ENCODE results near the gene MAPK13.
A peak's percentile ranks its signal among the peaks of the same experiment; 100 is the strongest.

MAPK13 gene

GRCh38 chr6:36120539-36120938 lies 9.8 kb upstream of the MAPK13 start:
- Histone ChIP-seq H3F3A (ENCODE audit: low read depth) (peaks cover 11% of the 10 kb centered on the region), H3K9me2 (replicated peaks; ENCODE audit: low read depth, low read length) (no peaks in the 10 kb centered on the region), H3K79me2 (ENCODE audit: insufficient read depth, low read length) (peaks cover 16% of the 10 kb centered on the region), H4K20me1 (ENCODE audit: insufficient read depth, low read length, poor library complexity, severe bottlenecking) (no peaks in the 10 kb centered on the region), H3K4me3 (ENCODE audit: low read length, poor library complexity, severe bottlenecking) (peak overlapping the region; percentile 60), H3K9me3 (ENCODE audit: insufficient read depth, low read depth, low read length) (no peaks in the 10 kb centered on the region), H3K9ac (ENCODE audit: low read depth, low read length, poor library complexity, severe bottlenecking) (peak overlapping the region; percentile 67), H3K4me2 (ENCODE audit: low read depth, low read length, poor library complexity, severe bottlenecking) (peak overlapping the region; percentile 85), H2AFZ (ENCODE audit: low read length) (no peak overlapping the region), H3K27me3 (ENCODE audit: insufficient read depth, low read length, poor library complexity, severe bottlenecking) (no peaks in the 10 kb centered on the region), H3K4me1 (ENCODE audit: insufficient read depth, low read length, poor library complexity, severe bottlenecking) (peaks cover 73% of the 10 kb centered on the region), H3K36me3 (ENCODE audit: insufficient read depth, low read length) (0 out of 2 replicates have a peak, but pooled peaks cover 4% of the 10 kb centered on the region)
- no peak for TF ChIP-seq EZH2phosphoT487 (IDR thresholded peaks at IDR 0.05; ENCODE audit: borderline replicate concordance)
- TF ChIP-seq CTCF (conservative IDR thresholded peaks at IDR 0.05; ENCODE audit: low read length): no peak

- peaks cover 13% of the 10 kb centered on the region for H3K79me2 ChIP-seq (ENCODE audit: insufficient read depth, low read length)
- H3K36me3 ChIP-seq (ENCODE audit: insufficient read depth, low read length): 0 out of 2 replicates have a peak, but pooled peaks cover 4% of the 10 kb centered on the region
- H3K9ac ChIP-seq (ENCODE audit: low read depth, low read length, poor library complexity, severe bottlenecking): peak overlapping the region; percentile 67
- TF ChIP-seq EZH2phosphoT487 (IDR thresholded peaks at IDR 0.05; ENCODE audit: borderline replicate concordance) (no peak), CTCF (conservative IDR thresholded peaks at IDR 0.05; ENCODE audit: low read length) (no peak)
- H3K9me3 ChIP-seq (ENCODE audit: insufficient read depth, low read depth, low read length): no peaks in the 10 kb centered on the region
- no peaks in the 10 kb centered on the region for H3K27me3 ChIP-seq (ENCODE audit: insufficient read depth, low read length, poor library complexity, severe bottlenecking)
- H3K4me2 ChIP-seq (ENCODE audit: low read depth, low read length, poor library complexity, severe bottlenecking): peak overlapping the region; percentile 85
- H3F3A ChIP-seq (ENCODE audit: low read depth): peaks cover 11% of the 10 kb centered on the region; the same call in 1 of the 2 replicates
- H3K9me2 ChIP-seq (replicated peaks; ENCODE audit: low read depth, low read length): no peaks in the 10 kb centered on the region
- no peak overlapping the region for H2AFZ ChIP-seq (ENCODE audit: low read length)
- peak overlapping the region; percentile 60 for H3K4me3 ChIP-seq (ENCODE audit: low read length, poor library complexity, severe bottlenecking)
- H3K4me1 ChIP-seq (ENCODE audit: insufficient read depth, low read length, poor library complexity, severe bottlenecking): peaks cover 73% of the 10 kb centered on the region
- no peaks in the 10 kb centered on the region for H4K20me1 ChIP-seq (ENCODE audit: insufficient read depth, low read length, poor library complexity, severe bottlenecking)
These were observed 9.1 kb upstream of the MAPK13 start for GRCh38 chr6:36120979-36121786.

- no peaks in the 10 kb centered on the region for H3K27me3 ChIP-seq (ENCODE audit: insufficient read depth, low read length, poor library complexity, severe bottlenecking)
- no peak overlapping the region for H3K4me3 ChIP-seq (ENCODE audit: low read length, poor library complexity, severe bottlenecking)
- H4K20me1 ChIP-seq (ENCODE audit: insufficient read depth, low read length, poor library complexity, severe bottlenecking): no peaks in the 10 kb centered on the region
- no peak overlapping the region for H3K9ac ChIP-seq (ENCODE audit: low read depth, low read length, poor library complexity, severe bottlenecking)
- peak overlapping the region; percentile 85 for H3K4me2 ChIP-seq (ENCODE audit: low read depth, low read length, poor library complexity, severe bottlenecking)
- H3K9me3 ChIP-seq (ENCODE audit: insufficient read depth, low read depth, low read length): no peaks in the 10 kb centered on the region
- H3K36me3 ChIP-seq (ENCODE audit: insufficient read depth, low read length): 0 out of 2 replicates have a peak, but pooled peaks cover 4% of the 10 kb centered on the region
- H3K9me2 ChIP-seq (replicated peaks; ENCODE audit: low read depth, low read length): no peaks in the 10 kb centered on the region
- TF ChIP-seq EZH2phosphoT487 (IDR thresholded peaks at IDR 0.05; ENCODE audit: borderline replicate concordance) (no peak), CTCF (conservative IDR thresholded peaks at IDR 0.05; ENCODE audit: low read length) (no peak)
- H3F3A ChIP-seq (ENCODE audit: low read depth): peaks cover 11% of the 10 kb centered on the region; the same call in 1 of the 2 replicates
- peaks cover 73% of the 10 kb centered on the region for H3K4me1 ChIP-seq (ENCODE audit: insufficient read depth, low read length, poor library complexity, severe bottlenecking)
- peaks cover 8% of the 10 kb centered on the region; the same call in 1 of the 2 replicates for H3K79me2 ChIP-seq (ENCODE audit: insufficient read depth, low read length)
- no peak overlapping the region for H2AFZ ChIP-seq (ENCODE audit: low read length)
These were observed 8.4 kb upstream of the MAPK13 start for GRCh38 chr6:36121787-36122494.
